Measurements from ENCODE around the gene IL17RC. TPM values are rescaled to one million over a fixed set of nuclear protein-coding genes. Genes with fewer than 3 reads are reported as not detected.

Gene IL17RC
- total and polyA plus RNA-seq, 2 donors from 2014 or later: 27.5 to 31.5 TPM

DNA sequence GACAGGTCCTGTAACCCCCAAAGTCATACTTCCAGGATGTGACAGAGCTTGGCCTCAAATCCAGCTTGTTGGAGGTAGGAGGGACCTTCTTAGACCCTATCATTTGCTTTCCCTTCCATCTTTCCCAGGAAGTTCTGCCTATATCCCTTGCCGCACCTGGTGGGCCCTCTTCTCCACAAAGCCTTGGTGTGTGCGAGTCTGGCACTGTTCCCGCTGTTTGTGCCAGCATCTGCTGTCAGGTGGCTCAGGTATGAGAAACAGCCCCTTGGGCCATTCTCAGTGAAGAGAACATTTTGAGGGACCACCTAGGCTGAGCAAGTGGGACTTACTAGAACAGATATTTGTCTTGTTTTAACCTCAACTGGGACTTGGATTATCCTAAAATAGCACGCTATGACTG, 13.0 kb upstream of the IL17RC start:
- intact Hi-C loops (cut with DNase I): no loop called here

GRCh38 chr3:9906480-9906879, 10.4 kb upstream of the IL17RC start:
- H3K9me3 ChIP-seq (ENCODE audit: control insufficient read depth in 2 of 3, insufficient read depth in 1 of 3, low read length in 3 of 3): no peaks in the 10 kb centered on the region
- H3K4me3 ChIP-seq (ENCODE audit: low read length in 3 of 3): no peak overlapping the region
- no peak for TF ChIP-seq CTCF (IDR thresholded peaks at IDR 0.05; ENCODE audit: borderline replicate concordance, extremely low read depth, insufficient read depth)
- DNase-seq: peak in 1 of 5 donors; percentile 15
- no peak overlapping the region for H3K27ac ChIP-seq (ENCODE audit: low read depth in 2 of 2, low read length in 2 of 2)
- H3K27me3 ChIP-seq (ENCODE audit: control insufficient read depth, insufficient read depth, low read length): no peaks in the 10 kb centered on the region
- no peaks in the 10 kb centered on the region for H3K36me3 ChIP-seq (ENCODE audit: control insufficient read depth in 2 of 3, insufficient read depth in 3 of 3, low read length in 3 of 3)
- FAIRE-seq: no peak
- H3K4me1 ChIP-seq (ENCODE audit: control insufficient read depth in 2 of 3, insufficient read depth in 2 of 3, low read depth in 1 of 3, low read length in 3 of 3): peaks cover 0 to 22% (median 18%) of the 10 kb centered on the region in 3 donors
- no peak overlapping the region for H3K9ac ChIP-seq (ENCODE audit: low read length in 3 of 3)
- intact Hi-C loops (cut with DNase I): no loop called here

More for the DNA sequence above, 13.0 kb upstream of the IL17RC start:
- H3K27me3 ChIP-seq (ENCODE audit: control insufficient read depth, insufficient read depth, low read length): no peaks in the 10 kb centered on the region
- DNase-seq (no peak), FAIRE-seq (no peak)
- peaks cover 0 to 27% (median 12%) of the 10 kb centered on the region in 3 donors for H3K4me1 ChIP-seq (ENCODE audit: control insufficient read depth in 2 of 3, insufficient read depth in 2 of 3, low read depth in 1 of 3, low read length in 3 of 3)
- H3K4me3 ChIP-seq (ENCODE audit: low read length in 3 of 3): peak overlapping the region in 2 of 3 donors; percentile 64 to 65
- H3K9ac ChIP-seq (ENCODE audit: low read length in 3 of 3): peak overlapping the region in 1 of 3 donors; percentile 81
- H3K9me3 ChIP-seq (ENCODE audit: control insufficient read depth in 2 of 3, insufficient read depth in 1 of 3, low read length in 3 of 3): no peaks in the 10 kb centered on the region
- no peaks in the 10 kb centered on the region for H3K36me3 ChIP-seq (ENCODE audit: control insufficient read depth in 2 of 3, insufficient read depth in 3 of 3, low read length in 3 of 3)
- no peak for TF ChIP-seq CTCF (IDR thresholded peaks at IDR 0.05; ENCODE audit: borderline replicate concordance, extremely low read depth, insufficient read depth)
- no peak overlapping the region for H3K27ac ChIP-seq (ENCODE audit: low read depth in 2 of 2, low read length in 2 of 2)

- FAIRE-seq: no peak
- no peak overlapping the region for H3K4me3 ChIP-seq (ENCODE audit: low read length in 3 of 3)
- TF ChIP-seq CTCF (IDR thresholded peaks at IDR 0.05; ENCODE audit: borderline replicate concordance, extremely low read depth, insufficient read depth): no peak
Observed at GRCh38 chr3:9908286-9908685, 8.6 kb upstream of the IL17RC start.

More at GRCh38 chr3:9908286-9908685, 8.6 kb upstream of the IL17RC start:
- no peak for DNase-seq
- Histone ChIP-seq H3K36me3 (ENCODE audit: control insufficient read depth in 2 of 3, insufficient read depth in 3 of 3, low read length in 3 of 3) (no peaks in the 10 kb centered on the region), H3K9me3 (ENCODE audit: control insufficient read depth in 2 of 3, insufficient read depth in 1 of 3, low read length in 3 of 3) (no peaks in the 10 kb centered on the region), H3K4me1 (ENCODE audit: control insufficient read depth in 2 of 3, insufficient read depth in 2 of 3, low read depth in 1 of 3, low read length in 3 of 3) (peaks cover 0 to 12% (median 10%) of the 10 kb centered on the region in 3 donors), H3K9ac (ENCODE audit: low read length in 3 of 3) (no peak overlapping the region), H3K27ac (ENCODE audit: low read depth in 2 of 2, low read length in 2 of 2) (no peak overlapping the region), H3K27me3 (ENCODE audit: control insufficient read depth, insufficient read depth, low read length) (no peaks in the 10 kb centered on the region)
- intact Hi-C loops (cut with DNase I): no loop called here

Measured in kidney (tissue), 14 donors.